ENCODE measurements around the gene APP.

The APP gene

DNA sequence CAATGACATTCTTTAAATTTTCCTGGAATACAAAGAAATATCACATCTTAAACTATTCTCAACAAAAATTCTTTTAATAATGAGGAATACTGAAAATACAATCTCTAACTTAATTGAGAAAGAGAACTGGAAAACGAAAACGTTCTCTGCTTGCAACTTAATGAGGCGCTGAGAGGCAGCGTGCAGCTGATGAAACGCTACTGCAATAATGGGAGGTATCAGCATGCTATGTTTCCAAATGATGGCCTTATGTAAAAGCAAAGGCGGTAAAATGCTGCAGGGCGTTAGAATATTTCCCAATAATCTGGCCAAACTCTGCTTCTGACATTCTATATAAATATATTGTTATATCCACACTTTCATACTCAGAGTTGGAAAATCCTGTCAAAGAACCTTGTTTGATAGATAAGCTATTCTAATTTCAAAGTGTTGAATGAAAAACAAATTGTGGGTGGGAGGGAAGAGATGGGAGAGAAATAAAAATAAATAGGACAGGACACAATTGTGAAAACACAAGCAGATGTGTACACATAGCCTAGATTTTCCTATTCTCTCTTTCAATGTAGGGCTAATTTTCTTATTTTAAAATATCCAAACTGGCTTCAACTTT, 70.9 kb downstream of the APP start:
- Histone ChIP-seq H3K4me1 (ENCODE audit: control insufficient read depth, insufficient read depth, low read length) (no peaks in the 10 kb centered on the region), H3K4me3 (ENCODE audit: low read length in 2 of 2) (no peak overlapping the region), H3K27ac (ENCODE audit: low read length) (no peak overlapping the region), H3K36me3 (ENCODE audit: control insufficient read depth in 2 of 2, insufficient read depth in 2 of 2, low read length in 2 of 2) (peaks cover 0 to 5% of the 10 kb centered on the region in 2 donors), H3K27me3 (ENCODE audit: control insufficient read depth in 1 of 2, insufficient read depth in 2 of 2, low read length in 2 of 2) (no peaks in the 10 kb centered on the region), H3K9ac (ENCODE audit: low read length in 2 of 2) (no peak overlapping the region), H3K9me3 (ENCODE audit: control insufficient read depth in 2 of 2, low read length in 2 of 2) (no peaks in the 10 kb centered on the region)

GRCh38 chr21:26098772-26099397, 71.7 kb downstream of the APP start:
- H3K9ac ChIP-seq (ENCODE audit: low read length in 2 of 2): no peak overlapping the region
- no peak overlapping the region for H3K27ac ChIP-seq (ENCODE audit: low read length)
- H3K4me1 ChIP-seq (ENCODE audit: control insufficient read depth, insufficient read depth, low read length): no peaks in the 10 kb centered on the region

GRCh38 chr21:26097475-26097874, 73.1 kb downstream of the APP start:
- H3K4me1 ChIP-seq (ENCODE audit: control insufficient read depth, insufficient read depth, low read length): no peaks in the 10 kb centered on the region
- H3K27me3 ChIP-seq (ENCODE audit: control insufficient read depth in 1 of 2, insufficient read depth in 2 of 2, low read length in 2 of 2): no peaks in the 10 kb centered on the region
- H3K27ac ChIP-seq (ENCODE audit: low read length): no peak overlapping the region
- H3K4me3 ChIP-seq (ENCODE audit: low read length in 2 of 2): no peak overlapping the region
- H3K36me3 ChIP-seq (ENCODE audit: control insufficient read depth in 2 of 2, insufficient read depth in 2 of 2, low read length in 2 of 2): no peaks in the 10 kb centered on the region
- H3K9me3 ChIP-seq (ENCODE audit: control insufficient read depth in 2 of 2, low read length in 2 of 2): no peaks in the 10 kb centered on the region
- no peak overlapping the region for H3K9ac ChIP-seq (ENCODE audit: low read length in 2 of 2)

More at GRCh38 chr21:26098772-26099397, 71.7 kb downstream of the APP start:
- H3K4me3 ChIP-seq (ENCODE audit: low read length in 2 of 2): no peak overlapping the region
- no peaks in the 10 kb centered on the region for H3K9me3 ChIP-seq (ENCODE audit: control insufficient read depth in 2 of 2, low read length in 2 of 2)
- H3K27me3 ChIP-seq (ENCODE audit: control insufficient read depth in 1 of 2, insufficient read depth in 2 of 2, low read length in 2 of 2): no peaks in the 10 kb centered on the region
- H3K36me3 ChIP-seq (ENCODE audit: control insufficient read depth in 2 of 2, insufficient read depth in 2 of 2, low read length in 2 of 2): peaks cover 0 to 5% of the 10 kb centered on the region in 2 donors

- Histone ChIP-seq H3K36me3 (ENCODE audit: control insufficient read depth in 2 of 2, insufficient read depth in 2 of 2, low read length in 2 of 2) (no peaks in the 10 kb centered on the region), H3K9ac (ENCODE audit: low read length in 2 of 2) (no peak overlapping the region), H3K27ac (ENCODE audit: low read length) (no peak overlapping the region), H3K4me1 (ENCODE audit: control insufficient read depth, insufficient read depth, low read length) (no peaks in the 10 kb centered on the region), H3K9me3 (ENCODE audit: control insufficient read depth in 2 of 2, low read length in 2 of 2) (no peaks in the 10 kb centered on the region), H3K4me3 (ENCODE audit: low read length in 2 of 2) (no peak overlapping the region), H3K27me3 (ENCODE audit: control insufficient read depth in 1 of 2, insufficient read depth in 2 of 2, low read length in 2 of 2) (no peaks in the 10 kb centered on the region)
These were observed 73.8 kb downstream of the APP start for GRCh38 chr21:26096494-26097371.

DNA sequence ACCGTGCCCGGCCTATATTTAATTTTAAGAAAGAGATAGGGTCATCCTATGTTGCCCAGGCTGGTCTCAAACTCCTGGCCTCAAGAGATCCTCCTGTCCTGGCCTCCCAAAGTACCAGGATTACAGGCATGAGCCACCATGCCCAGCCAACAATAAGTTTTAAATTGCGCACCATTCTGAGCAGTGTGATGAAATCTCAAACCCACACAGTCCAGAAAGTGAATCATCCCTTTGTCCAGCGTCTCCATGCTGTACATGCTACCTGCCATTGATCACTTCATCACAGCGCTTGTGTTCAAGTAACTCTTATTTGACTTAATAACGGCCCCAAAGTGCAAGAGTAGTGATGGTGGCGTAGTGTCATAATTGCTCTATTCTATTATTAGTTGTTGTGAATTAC, 75.4 kb downstream of the APP start:
- H3K27me3 ChIP-seq (ENCODE audit: control insufficient read depth in 1 of 2, insufficient read depth in 2 of 2, low read length in 2 of 2): no peaks in the 10 kb centered on the region
- H3K36me3 ChIP-seq (ENCODE audit: control insufficient read depth in 2 of 2, insufficient read depth in 2 of 2, low read length in 2 of 2): no peaks in the 10 kb centered on the region
- no peak overlapping the region for H3K4me3 ChIP-seq (ENCODE audit: low read length in 2 of 2)
- H3K4me1 ChIP-seq (ENCODE audit: control insufficient read depth, insufficient read depth, low read length): no peaks in the 10 kb centered on the region
- H3K9ac ChIP-seq (ENCODE audit: low read length in 2 of 2): no peak overlapping the region
- no peak overlapping the region for H3K27ac ChIP-seq (ENCODE audit: low read length)
- H3K9me3 ChIP-seq (ENCODE audit: control insufficient read depth in 2 of 2, low read length in 2 of 2): no peaks in the 10 kb centered on the region

GRCh38 chr21:26093122-26093521, 77.4 kb downstream of the APP start:
- Histone ChIP-seq H3K4me1 (ENCODE audit: control insufficient read depth, insufficient read depth, low read length) (no peaks in the 10 kb centered on the region), H3K27me3 (ENCODE audit: control insufficient read depth in 1 of 2, insufficient read depth in 2 of 2, low read length in 2 of 2) (no peaks in the 10 kb centered on the region), H3K27ac (ENCODE audit: low read length) (no peak overlapping the region), H3K4me3 (ENCODE audit: low read length in 2 of 2) (no peak overlapping the region), H3K9me3 (ENCODE audit: control insufficient read depth in 2 of 2, low read length in 2 of 2) (no peaks in the 10 kb centered on the region), H3K9ac (ENCODE audit: low read length in 2 of 2) (no peak overlapping the region), H3K36me3 (ENCODE audit: control insufficient read depth in 2 of 2, insufficient read depth in 2 of 2, low read length in 2 of 2) (peaks cover 0 to 6% of the 10 kb centered on the region in 2 donors)

GRCh38 chr21:26091480-26092018, 79.0 kb downstream of the APP start:
- Histone ChIP-seq H3K27me3 (ENCODE audit: control insufficient read depth in 1 of 2, insufficient read depth in 2 of 2, low read length in 2 of 2) (no peaks in the 10 kb centered on the region), H3K27ac (ENCODE audit: low read length) (no peak overlapping the region), H3K9ac (ENCODE audit: low read length in 2 of 2) (no peak overlapping the region), H3K4me1 (ENCODE audit: control insufficient read depth, insufficient read depth, low read length) (no peaks in the 10 kb centered on the region), H3K4me3 (ENCODE audit: low read length in 2 of 2) (no peak overlapping the region), H3K36me3 (ENCODE audit: control insufficient read depth in 2 of 2, insufficient read depth in 2 of 2, low read length in 2 of 2) (peaks cover 0 to 6% of the 10 kb centered on the region in 2 donors), H3K9me3 (ENCODE audit: control insufficient read depth in 2 of 2, low read length in 2 of 2) (no peaks in the 10 kb centered on the region)

- peaks cover 0 to 6% of the 10 kb centered on the region in 2 donors for H3K36me3 ChIP-seq (ENCODE audit: control insufficient read depth in 2 of 2, insufficient read depth in 2 of 2, low read length in 2 of 2)
- no peak overlapping the region for H3K4me3 ChIP-seq (ENCODE audit: low read length in 2 of 2)
- no peaks in the 10 kb centered on the region for H3K4me1 ChIP-seq (ENCODE audit: control insufficient read depth, insufficient read depth, low read length)
- no peaks in the 10 kb centered on the region for H3K27me3 ChIP-seq (ENCODE audit: control insufficient read depth in 1 of 2, insufficient read depth in 2 of 2, low read length in 2 of 2)
- no peak overlapping the region for H3K9ac ChIP-seq (ENCODE audit: low read length in 2 of 2)
- no peak overlapping the region for H3K27ac ChIP-seq (ENCODE audit: low read length)
- H3K9me3 ChIP-seq (ENCODE audit: control insufficient read depth in 2 of 2, low read length in 2 of 2): no peaks in the 10 kb centered on the region
These were observed 80.8 kb downstream of the APP start for GRCh38 chr21:26089730-26090129.

GRCh38 chr21:26087223-26087918, 83.2 kb downstream of the APP start:
- Histone ChIP-seq H3K9ac (ENCODE audit: low read length in 2 of 2) (no peak overlapping the region), H3K36me3 (ENCODE audit: control insufficient read depth in 2 of 2, insufficient read depth in 2 of 2, low read length in 2 of 2) (peaks cover 0 to 6% of the 10 kb centered on the region in 2 donors), H3K4me3 (ENCODE audit: low read length in 2 of 2) (no peak overlapping the region), H3K27ac (ENCODE audit: low read length) (no peak overlapping the region), H3K9me3 (ENCODE audit: control insufficient read depth in 2 of 2, low read length in 2 of 2) (no peaks in the 10 kb centered on the region), H3K4me1 (ENCODE audit: control insufficient read depth, insufficient read depth, low read length) (no peaks in the 10 kb centered on the region), H3K27me3 (ENCODE audit: control insufficient read depth in 1 of 2, insufficient read depth in 2 of 2, low read length in 2 of 2) (no peaks in the 10 kb centered on the region)

DNA sequence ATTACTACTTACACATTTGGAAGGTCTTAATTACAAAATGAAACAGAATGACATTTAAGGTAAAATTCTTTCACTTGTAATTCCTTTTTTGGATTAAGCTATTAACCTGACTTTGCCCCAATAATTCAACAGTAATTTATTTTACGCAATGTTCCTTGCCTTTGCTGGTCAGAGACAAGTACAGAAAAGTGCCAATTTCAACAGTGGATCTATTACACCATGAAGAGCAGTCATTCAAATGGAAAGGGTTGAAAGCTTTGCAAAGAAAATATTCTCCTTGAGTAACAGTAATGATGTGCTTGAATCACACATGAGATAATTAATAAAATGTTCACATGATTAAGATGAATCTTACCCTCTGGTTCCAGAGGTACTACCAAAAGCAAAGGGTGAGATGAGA, 84.7 kb downstream of the APP start:
- no peak overlapping the region for H3K9ac ChIP-seq (ENCODE audit: low read length in 2 of 2)
- H3K27ac ChIP-seq (ENCODE audit: low read length): no peak overlapping the region
- no peaks in the 10 kb centered on the region for H3K4me1 ChIP-seq (ENCODE audit: control insufficient read depth, insufficient read depth, low read length)
- no peak overlapping the region for H3K4me3 ChIP-seq (ENCODE audit: low read length in 2 of 2)
- peaks cover 0 to 6% of the 10 kb centered on the region in 2 donors for H3K36me3 ChIP-seq (ENCODE audit: control insufficient read depth in 2 of 2, insufficient read depth in 2 of 2, low read length in 2 of 2)
- H3K9me3 ChIP-seq (ENCODE audit: control insufficient read depth in 2 of 2, low read length in 2 of 2): no peaks in the 10 kb centered on the region
- H3K27me3 ChIP-seq (ENCODE audit: control insufficient read depth in 1 of 2, insufficient read depth in 2 of 2, low read length in 2 of 2): no peaks in the 10 kb centered on the region
